GM21526 (cell line): Measurements from ENCODE around the gene CEBPA.

Source experiments
- ATAC-seq: cut with Tn5 transposase; IDR thresholded peaks from one replicate; pipeline ENCODE4 v1.9.1; 2021; ENCODE audit warnings: moderate library complexity; ENCODE audit not compliant: unreplicated experiment, low FRiP score

CEBPA gene

DNA sequence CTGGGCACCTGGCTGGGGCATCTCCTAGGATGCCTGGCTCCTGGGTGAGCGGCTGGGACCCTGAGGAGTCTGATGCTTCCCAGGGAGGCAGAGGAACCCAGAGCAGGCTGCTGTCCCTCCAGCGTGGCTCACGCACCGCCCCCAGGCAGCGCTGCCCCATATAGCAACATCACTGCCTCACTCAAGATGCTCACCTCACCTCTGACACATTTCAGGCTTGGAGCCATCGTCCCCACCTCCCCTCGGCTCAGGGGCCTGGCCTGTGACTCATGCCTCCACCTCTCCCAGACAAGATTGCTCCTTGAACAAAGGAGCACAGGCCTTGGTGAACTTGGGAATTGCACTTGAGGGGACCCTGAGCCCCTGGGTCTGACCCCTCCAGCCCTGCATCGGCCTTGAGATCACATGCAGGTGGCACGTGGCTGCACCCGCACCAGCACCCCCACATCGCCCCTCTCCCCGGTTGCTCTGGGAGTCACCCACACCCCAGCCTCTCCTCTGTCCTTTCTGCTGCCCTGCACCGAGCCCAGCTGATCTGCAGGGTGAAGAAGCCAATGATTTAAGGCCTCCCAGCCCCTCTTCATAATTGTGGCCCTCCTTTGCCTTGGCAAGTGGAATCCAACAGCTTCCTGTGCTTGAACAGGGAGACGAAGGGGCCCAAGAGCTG, 11.2 kb downstream of the CEBPA start:
- ATAC-seq: no peak

DNA sequence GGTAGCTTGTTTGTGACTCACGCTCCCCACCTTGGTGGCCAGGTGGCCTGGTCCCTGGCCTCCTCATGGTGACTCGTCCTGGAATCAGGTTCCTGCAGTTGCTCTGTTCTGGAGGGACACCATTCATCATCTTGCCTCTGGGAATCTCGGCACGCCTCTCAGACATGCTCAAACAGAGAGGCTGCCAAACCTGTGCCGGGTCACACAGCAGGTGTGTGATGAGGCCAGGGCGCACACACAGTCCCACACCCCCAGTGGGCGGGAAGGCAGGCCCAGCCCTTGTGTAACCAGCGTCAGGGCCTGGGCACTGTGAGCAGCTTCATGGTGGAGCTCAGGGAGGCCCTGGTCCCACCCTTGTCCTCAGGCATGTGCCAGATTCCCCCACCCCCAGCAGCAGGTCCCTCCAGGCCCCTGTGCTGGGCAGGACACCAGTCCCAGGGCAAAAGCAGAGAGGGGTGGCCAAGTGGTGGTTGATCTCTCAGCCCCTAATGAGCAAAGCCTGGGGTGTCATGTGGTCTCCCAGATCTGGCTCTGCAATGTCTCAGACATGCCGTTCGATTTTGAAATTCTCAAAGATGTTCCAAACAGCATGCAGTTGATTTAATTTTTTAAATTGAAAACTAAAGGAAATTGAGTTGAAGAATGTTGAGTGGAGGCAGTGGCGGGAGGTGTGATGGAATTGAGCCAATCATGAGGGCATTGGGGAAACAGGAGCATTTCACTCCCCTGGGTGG, 12.1 kb downstream of the CEBPA start:
- no peak for ATAC-seq

DNA sequence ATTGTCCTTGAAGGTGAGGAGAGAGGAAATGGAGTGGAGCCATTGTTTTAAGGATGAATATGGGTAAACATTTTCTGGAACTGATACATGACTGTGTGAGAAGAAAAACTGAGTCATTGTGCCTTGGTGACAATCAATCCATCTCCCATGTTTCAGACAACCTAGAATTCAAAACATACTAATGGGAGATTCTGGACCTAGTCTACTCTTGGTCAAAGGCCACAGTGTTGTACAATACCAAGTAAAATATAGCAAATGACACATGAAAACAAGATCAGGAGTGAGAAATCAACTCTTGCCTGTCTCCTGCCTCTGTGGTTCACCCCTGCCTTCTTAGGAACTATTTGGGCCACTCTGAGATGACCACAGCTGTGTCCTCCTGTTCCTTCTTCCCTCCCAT, 13.1 kb downstream of the CEBPA start:
- no peak for ATAC-seq

DNA sequence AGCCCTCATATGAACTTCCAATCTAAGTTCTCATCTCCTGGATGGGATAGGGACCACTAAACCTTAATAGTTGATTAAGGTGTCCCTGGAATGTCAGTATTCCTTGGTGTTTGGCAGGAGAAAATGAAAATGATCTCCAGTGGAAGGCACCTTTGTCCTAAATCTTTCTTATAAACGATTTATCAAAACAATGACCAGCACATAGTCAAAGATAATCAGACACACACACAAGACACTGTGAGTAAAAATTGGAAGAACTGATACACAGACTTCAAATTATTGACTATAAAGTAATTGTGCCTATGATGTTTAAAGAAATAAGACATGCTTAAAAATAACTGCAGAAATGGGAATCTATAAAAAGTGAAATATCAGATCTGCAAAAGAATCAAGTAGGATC, 13.7 kb downstream of the CEBPA start:
- no peak for ATAC-seq

DNA sequence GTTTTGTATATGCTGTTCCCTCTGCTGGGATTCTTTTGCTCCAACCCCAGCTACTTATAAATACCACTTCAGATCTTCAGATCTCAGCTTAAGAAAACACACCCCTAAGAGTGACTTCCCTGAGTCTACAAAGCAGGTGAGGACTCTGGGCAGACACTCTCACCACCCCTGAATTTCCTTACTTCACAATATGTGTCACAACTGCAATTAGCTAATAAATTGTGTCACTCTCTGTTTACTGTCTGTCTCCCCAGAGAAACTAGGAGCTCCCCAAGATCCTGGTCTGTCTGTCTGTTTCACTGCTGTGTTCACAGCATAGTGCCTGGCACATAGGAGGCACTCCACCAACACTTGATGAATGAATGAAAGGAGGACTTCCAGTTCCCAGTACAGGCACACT, 14.4 kb downstream of the CEBPA start:
- no peak for ATAC-seq

DNA sequence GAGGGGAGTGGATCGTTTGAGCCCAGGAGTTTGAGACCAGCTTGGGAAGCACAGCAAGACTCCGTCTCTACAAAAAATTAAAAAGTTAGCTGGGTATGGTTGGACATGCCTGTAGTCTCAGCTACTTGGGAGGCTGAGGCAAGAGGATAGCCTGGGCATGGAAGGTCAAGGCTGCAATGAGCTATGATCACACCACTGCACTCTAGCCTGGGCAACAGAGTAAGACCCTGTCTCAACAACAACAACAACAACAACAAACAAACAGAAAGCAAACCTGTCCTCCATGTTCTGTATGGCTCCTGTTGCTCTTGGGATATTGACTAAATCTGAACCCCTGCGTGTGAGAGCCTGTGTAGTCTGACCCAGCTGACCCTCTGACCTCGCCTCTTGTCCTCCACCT, 14.9 kb downstream of the CEBPA start:
- ATAC-seq: no peak

DNA sequence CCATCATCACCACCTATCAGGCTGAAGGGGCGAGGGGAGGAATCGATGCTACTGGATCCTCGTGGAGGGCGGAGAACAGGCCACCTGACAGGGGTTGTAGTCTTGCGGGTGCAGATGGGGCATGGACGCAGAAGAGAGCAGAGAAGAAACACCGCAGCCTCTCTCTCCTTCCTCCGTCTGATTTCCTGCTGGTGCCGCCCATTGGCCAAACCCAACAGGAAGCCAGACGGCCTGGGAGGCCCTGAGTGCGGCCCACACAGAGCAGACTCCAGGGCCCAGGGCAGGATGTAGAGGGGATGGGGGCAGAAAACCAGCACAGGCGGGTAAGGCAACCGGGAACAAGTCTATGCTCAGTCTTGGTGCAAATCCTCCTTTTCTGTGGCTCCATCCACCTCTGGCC, 15.4 kb downstream of the CEBPA start:
- no peak for ATAC-seq

DNA sequence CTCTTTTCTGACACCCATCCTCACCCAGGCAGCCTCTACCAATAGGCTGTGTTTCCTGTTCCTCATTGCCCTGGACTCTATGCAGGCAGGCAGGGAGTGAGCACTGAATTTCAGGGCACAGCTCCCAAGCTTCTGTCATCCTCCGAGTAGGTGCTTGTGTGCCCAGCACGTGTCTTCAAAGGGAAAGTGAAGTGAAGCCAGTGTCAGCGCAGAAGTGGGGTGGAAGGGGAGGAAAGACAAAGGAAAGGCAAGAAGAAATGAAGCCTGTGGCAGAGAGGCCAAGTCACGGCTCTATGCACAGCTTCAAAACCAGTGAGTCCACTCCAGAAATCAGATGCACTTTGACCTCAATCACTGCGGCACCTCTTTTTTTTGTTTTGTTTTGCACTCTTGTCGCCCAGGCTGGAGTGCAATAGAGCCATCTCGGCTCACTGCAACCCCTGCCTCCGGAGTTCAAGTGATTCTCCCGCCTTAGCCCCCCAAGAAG, 16.9 kb downstream of the CEBPA start:
- no peak for ATAC-seq

DNA sequence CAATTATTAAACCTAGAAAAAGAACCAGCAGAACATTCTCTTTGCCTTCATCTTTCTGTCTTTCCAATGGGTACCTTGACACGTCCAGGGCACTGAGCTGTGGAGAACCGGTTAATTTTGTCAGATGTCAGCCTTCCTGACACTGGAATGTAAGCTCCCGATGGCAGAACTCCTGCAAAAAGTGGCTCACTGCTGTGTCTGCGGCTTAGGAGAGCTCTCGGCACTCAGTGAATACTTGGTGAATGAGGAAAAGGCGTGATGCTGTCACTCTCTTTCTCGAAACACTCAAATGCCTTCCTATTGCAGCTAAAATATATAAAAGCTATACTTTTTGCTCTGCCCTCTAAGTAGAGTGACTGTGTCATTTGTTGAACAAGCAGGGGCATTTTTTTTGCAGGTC, 17.6 kb downstream of the CEBPA start:
- ATAC-seq: no peak

DNA sequence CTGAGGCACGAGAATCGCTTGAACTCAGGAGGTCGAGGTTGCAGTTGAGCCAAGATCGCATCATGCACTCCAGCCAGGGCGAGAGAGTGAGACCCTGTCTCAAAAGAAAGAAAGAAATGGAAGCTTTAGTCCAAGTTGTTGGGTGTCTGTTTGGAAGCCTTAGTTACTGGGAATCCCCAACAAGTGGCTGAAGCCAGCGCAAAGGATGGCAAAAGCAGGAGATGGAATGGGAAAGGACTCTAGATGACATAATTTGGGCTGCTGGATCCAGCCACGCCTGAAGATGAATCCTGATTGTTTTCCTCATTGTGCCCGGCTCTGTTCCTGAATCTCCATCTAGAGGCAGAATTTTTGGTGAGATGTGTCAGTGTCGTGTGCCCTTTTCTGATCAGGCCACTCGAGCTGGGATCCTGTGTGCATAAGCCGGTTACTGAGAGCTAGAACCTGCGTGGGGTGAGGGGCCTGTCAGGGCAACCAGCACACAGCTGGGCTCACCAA, 18.1 kb downstream of the CEBPA start:
- ATAC-seq: no peak

DNA sequence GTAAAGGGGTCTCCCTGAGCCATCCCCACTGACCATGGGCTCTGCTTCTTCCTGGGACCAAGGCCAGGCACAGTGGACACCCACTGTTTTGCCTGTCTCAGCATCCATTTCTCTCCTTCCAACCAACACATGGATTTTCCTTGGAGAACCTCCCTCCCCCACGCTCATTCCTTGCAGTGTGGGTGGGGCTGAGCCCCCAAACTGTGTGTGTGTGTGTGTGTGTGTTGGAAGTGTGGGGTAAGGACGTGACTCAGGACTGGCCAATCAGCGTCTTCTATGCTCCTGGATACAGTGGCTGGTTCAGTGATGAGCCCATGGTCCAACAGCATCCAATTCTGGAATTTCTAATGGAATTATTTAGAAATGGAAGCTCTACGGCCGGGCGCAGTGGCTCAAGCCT, 18.7 kb downstream of the CEBPA start:
- no peak for ATAC-seq

DNA sequence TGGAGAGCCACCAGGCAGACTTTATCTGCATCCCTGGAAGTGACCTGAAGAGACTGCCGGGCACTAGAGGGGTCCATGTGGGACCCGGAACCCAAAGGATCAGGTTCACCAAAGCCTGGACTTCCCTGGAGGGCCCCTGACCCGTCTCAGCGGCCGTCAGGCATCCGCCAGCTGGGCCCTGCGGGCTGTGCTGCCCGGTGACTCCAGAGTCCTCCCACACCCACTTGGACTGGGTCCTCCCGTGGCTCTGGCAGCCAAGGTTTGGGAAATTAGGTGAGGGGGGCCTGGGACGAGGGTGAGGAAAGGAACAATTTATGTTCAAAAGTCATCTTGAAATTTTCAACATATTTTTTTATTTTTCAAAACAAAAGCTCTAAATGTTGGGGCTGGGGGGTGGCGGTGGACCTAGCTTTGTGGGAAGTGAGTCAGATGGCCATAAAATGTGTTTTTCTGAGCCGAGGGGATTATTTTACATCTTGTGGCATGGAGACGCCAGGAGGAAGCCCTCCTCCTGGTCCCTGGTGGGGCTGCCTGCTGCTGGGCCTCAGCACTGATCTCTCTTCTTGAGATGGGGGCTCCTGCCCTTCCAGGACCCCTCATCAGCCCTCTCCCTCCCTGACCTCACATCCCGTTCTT, 20.2 kb downstream of the CEBPA start:
- ATAC-seq: no peak

DNA sequence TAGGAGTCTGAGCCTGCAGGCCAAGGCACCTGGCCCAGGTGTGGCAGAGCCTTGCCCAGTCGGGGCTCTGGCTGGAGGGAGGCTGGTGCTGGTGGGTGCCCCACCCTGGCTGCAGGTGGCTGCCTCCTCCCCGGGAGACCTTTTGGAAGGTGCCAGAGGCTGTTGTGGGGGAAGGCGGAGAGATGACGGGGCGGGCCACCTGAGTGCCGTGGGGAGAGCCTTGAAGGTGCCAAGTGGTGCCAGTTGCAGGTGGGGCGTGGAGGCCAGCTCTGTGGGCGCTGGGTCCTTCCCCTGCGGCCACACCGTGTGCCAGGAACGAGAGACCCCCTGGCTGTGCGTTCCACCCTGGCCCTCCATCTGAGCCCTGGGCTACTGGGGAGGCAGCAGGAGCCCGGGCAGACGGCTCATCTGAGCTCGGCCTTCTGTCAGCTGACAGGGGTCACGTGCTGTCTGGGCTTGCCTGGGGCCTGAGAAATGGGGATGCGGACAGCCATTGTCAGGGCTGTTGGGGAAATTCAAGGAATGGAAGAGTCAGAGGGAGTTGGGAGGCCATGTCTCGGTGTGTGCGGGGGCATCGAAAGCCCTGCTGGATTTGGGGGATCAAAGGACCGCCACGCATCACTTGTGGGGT, 20.9 kb downstream of the CEBPA start:
- ATAC-seq: no peak

DNA sequence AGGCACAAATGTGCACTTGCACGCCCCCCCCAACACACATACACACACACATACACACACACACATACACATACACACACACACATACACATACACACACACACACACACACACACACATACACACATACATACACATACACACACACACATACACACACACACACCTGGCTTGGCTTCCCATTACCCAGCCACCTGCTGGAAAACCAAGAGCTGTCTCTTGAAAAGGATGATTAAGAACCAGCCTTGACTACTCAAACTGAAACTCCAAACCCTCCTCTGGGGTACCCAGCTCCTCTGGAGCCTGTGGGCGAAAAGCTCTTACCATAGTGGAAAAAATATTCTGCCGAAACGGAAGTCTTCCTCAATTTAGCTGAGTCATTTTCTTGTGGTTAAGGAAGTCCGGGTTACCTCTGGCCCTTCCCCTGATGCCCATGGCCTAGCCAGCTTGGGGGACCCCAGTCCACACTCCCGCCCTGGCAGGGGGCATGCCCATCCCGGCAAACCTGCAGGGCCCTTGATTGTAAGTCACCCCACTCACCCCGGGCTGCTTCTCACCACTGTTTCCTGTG, 21.9 kb downstream of the CEBPA start:
- peak; percentile 72 for ATAC-seq

DNA sequence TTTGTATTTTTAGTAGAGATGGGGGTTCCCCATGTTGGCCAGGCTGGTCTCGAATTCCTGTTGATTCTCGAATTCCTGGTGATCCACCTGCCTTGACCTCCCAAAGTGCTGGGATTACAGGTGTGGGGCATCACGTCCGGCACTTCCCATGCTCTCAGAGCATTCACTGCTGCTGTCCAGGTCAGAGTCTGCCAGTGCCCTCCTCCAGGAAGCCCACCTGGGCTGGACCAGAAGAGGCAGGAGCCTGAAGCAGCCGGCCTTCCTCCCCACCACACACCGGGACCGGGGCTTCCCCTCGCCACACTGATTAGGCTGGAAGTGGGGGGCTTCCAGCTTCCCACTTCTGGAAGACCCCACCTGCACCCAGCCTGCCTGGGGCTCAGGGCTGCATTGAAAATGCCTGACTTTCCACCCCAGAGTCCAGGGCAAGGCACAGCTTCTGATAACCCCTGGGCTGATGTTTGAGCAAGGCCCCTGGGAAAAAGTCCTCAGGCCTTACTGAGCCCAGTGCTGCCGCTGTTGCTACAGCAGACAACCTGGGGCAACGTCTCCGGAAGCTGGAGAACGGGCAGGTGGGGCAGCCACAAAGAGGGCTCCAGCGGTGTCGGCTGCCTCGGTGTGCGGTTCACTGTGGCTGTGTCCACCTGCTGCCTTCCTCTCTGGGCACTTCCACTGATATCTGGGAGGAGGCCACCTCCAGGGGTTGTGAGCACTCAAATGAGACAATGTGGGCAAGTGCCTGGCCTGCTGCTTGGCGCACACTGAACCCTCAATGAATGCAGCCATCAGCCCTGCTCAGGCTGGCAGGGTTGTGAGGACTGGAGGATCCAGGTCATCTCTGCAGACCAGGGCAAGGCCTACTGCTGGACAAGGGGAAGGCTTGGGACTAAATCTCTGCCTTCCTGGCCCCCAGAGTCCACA, 22.6 kb downstream of the CEBPA start:
- ATAC-seq: no peak

DNA sequence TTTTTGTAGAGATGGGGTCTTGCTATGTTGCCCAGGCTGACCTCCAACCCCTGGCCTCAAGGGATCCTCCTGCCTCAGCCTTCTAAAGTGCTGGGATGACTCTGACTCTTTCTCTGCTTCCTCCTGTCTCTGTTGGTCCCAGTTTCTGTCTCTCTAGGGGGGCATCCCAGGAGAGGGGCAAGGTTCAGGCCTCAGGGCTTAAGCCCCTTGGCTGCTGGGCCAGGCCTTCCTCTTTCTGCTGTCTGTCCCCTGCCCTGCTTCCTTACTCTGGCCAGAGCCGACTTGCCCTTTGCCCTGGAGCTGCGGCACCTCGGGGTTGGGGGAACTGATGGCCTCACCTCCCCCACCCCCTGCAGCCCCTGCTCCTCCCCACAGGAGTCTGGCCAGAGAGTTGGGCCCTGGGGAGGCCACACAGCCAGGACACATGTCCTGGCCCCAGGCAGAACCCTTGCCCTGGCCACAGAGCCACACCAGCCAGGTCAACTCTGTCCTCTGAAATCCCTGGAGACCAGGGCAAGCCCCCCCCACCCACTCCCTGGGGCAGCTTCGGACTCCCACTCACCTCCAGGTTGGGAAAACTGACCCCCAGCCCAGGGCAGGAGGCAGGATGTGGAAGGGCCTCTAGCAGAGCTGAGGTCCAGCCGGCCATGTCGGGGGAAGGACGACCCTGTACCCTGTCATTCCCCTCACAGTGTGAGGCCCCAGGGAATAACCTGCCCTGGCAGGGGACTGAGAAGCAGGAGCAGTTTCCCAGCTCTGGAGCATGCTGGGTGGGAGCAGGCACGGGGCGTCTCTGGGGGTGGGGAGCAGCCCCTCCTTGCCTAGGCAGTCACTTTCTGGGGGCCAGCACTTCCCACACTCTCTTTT, 23.7 kb downstream of the CEBPA start:
- ATAC-seq: no peak

DNA sequence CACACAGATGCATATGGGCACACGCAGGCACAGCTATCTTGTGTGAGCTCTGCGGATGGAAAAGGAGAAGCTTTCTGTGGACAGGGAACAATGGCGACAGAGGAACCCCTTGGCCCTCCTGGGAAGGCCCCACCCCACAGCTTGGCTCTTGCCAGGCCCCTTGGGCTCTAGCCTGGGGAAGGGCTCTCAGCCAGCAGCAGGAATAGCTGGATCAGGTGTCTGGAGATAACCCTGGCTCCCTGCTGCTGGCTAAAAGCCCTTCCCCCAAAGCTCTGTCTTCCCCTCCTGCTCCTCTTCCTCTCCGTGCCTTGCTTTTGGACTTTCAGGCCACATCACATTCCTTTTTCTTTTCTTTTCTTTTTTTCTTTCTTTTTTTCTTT, 24.3 kb downstream of the CEBPA start:
- ATAC-seq: no peak

DNA sequence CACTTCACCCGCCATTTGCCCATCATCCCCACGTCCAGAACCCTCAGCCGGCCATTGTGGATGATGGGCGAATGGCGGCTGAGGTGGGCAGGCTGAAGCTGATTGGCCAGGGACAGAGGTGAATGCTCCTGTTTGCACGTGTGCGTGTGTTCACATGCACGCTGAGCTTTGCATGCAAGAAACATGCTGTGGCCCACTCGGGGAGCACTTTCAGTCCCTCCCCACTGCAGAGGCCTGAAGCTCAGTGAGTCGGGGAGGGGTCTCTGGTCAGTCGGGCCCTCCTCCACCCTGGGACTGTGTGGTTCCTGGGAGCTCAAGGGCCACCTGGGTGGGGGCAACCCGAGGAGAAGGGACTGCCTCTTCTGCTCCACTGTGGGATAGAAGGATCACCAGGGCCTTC, 24.9 kb downstream of the CEBPA start:
- no peak for ATAC-seq
